Keratinocyte (primary cell): ENCODE data around the gene ATP12A. TPM values are rescaled to one million over a fixed set of nuclear protein-coding genes. Genes with fewer than 3 reads are reported as not detected.
A peak's percentile ranks its signal among the peaks of the same experiment; 100 is the strongest.

Experiments
- DNase-seq: peaks from one replicate; pipeline ENCODE4 v3.0.0-alpha.2; 2011; ENCODE audit warnings: low read depth, missing footprints, low spot score
- FAIRE-seq: peaks from 2 replicates; lab custom pipeline; 2011; peaks lifted over from hg19 to GRCh38; lab: Jason Lieb, UNC
- H2AFZ ChIP-seq: 2 replicates; pipeline ENCODE4 v1.6.0; 2012; ENCODE audit warnings: low read length, control low read depth, inconsistent platforms; ENCODE audit not compliant: control insufficient read depth
- H3K27ac ChIP-seq: 2 replicates; pipeline ENCODE4 v1.5.1; 2011; ENCODE audit warnings: low read length; ENCODE audit not compliant: control insufficient read depth, insufficient read depth
- H3K27me3 ChIP-seq: 3 replicates; pipeline ENCODE4 v1.6.0; 2011; ENCODE audit warnings: low read length; ENCODE audit not compliant: control insufficient read depth, insufficient read depth; ENCODE audit errors: extremely low read depth
- H3K36me3 ChIP-seq, 2 experiments: 2 replicates in 1 of 2; 3 replicates in 1 of 2; pipeline ENCODE4 v1.5.1; 2011; ENCODE audit warnings: low read length in 2 of 2, mild to moderate bottlenecking in 1 of 2; ENCODE audit not compliant: control insufficient read depth in 2 of 2, insufficient read depth in 2 of 2; ENCODE audit errors: extremely low read depth in 1 of 2
- H3K4me1 ChIP-seq: 3 replicates; pipeline ENCODE4 v1.5.1; 2011; ENCODE audit warnings: low read length; ENCODE audit not compliant: control insufficient read depth, insufficient read depth; ENCODE audit errors: extremely low read depth
- H3K4me2 ChIP-seq: 3 replicates; pipeline ENCODE4 v1.6.0; 2011; ENCODE audit warnings: low read depth, low read length; ENCODE audit not compliant: control insufficient read depth, insufficient read depth; ENCODE audit errors: extremely low read depth
- H3K4me3 ChIP-seq, 3 experiments: fragments of 200-600 bp in 1 of 3; sonication (generic) in 1 of 3; 2 replicates in 2 of 3; 3 replicates in 1 of 3; pipeline ENCODE4 v1.5.1; 2011 to 2016; ENCODE audit warnings: low read length in 3 of 3, mild to moderate bottlenecking in 3 of 3, control low read depth in 2 of 3, inconsistent platforms in 1 of 3, low read depth in 1 of 3, mixed read lengths in 1 of 3, mixed run types in 1 of 3, moderate library complexity in 1 of 3; ENCODE audit not compliant: control insufficient read depth in 2 of 3, insufficient read depth in 2 of 3; ENCODE audit errors: extremely low read depth in 1 of 3
- H3K79me2 ChIP-seq: 2 replicates; pipeline ENCODE4 v1.6.0; 2012; ENCODE audit warnings: low read length; ENCODE audit not compliant: control insufficient read depth, insufficient read depth
- H3K9ac ChIP-seq: 3 replicates; pipeline ENCODE4 v1.6.0; 2011; ENCODE audit warnings: low read length; ENCODE audit not compliant: control insufficient read depth, insufficient read depth; ENCODE audit errors: extremely low read depth
- H3K9me1 ChIP-seq: 3 replicates; pipeline ENCODE4 v1.6.0; 2011; ENCODE audit warnings: low read length; ENCODE audit not compliant: control insufficient read depth, insufficient read depth; ENCODE audit errors: extremely low read depth
- H3K9me3 ChIP-seq: 2 replicates; pipeline ENCODE4 v1.5.1; 2012; ENCODE audit warnings: low read depth, low read length; ENCODE audit not compliant: control insufficient read depth
- H4K20me1 ChIP-seq: 3 replicates; pipeline ENCODE4 v1.6.0; 2011; ENCODE audit warnings: low read length; ENCODE audit not compliant: control insufficient read depth, insufficient read depth; ENCODE audit errors: extremely low read depth
- CTCF ChIP-seq, 3 experiments: IDR thresholded peaks in 1 of 3; conservative IDR thresholded peaks in 1 of 3; optimal IDR thresholded peaks in 1 of 3; 2 replicates in 2 of 3; 3 replicates in 1 of 3; pipeline versions ENCODE3 to v1.5.1; 2011; ENCODE audit warnings: low read length in 3 of 3, mild to moderate bottlenecking in 3 of 3, moderate library complexity in 2 of 3, control low read depth in 1 of 3, inconsistent platforms in 1 of 3; ENCODE audit not compliant: insufficient read depth in 2 of 3; ENCODE audit errors: extremely low read depth in 1 of 3
- EZH2 ChIP-seq: IDR thresholded peaks from one replicate; pipeline ENCODE4 v1.6.1; 2012; ENCODE audit warnings: inconsistent platforms, mild to moderate bottlenecking, low read length, moderate library complexity
- dilution Hi-C: fragments of 300-500 bp; cut with MboI; formaldehyde crosslinking; loops from one replicate; pipeline ENCODE4 v1.7.0; 2020; ENCODE audit warnings: low sequenced_read_pairs; ENCODE audit not compliant: extremely low pct_ligation_motif_present
- polyA minus RNA-seq, 3 experiments: library from RNA; depleted of rRNA, polyadenylated mRNA; stranded (reverse); fragments of >200 nt; gene quantifications; 1 replicate in 1 of 3; 2 replicates in 1 of 3; 3 replicates in 1 of 3; pipeline ENCODE4 v1.2.3, GENCODE V29; 2011
- polyA plus RNA-seq, 5 experiments: library from polyadenylated mRNA; depleted of rRNA in 3 of 5; stranded (reverse) in 3 of 5; stranded (forward) in 1 of 5; unstranded in 1 of 5; fragments of >200 nt; gene quantifications; 1 replicate in 1 of 5; 2 replicates in 3 of 5; 3 replicates in 1 of 5; pipeline versions ENCODE4 v1.2.1 to v1.2.3, GENCODE V29; 2011 to 2012; ENCODE audit warnings: missing spikeins in 2 of 5, low read depth in 1 of 5, low replicate concordance in 1 of 5

The ATP12A gene
- polyA plus RNA-seq (0.42 to 1.5 TPM (median 0.79 TPM) in 3 replicates), polyA minus RNA-seq (0.69 to 3.6 TPM (median 2.3 TPM) in 3 replicates)
- 41.0 TPM for polyA plus RNA-seq (2011; ENCODE audit: low read depth)
- 0.29 and 0.74 TPM in 2 replicates for polyA plus RNA-seq (2011; cell fraction: cytosol; rRNA removed)
- 1.9 and 4.7 TPM in 2 replicates for polyA plus RNA-seq (2011; cell fraction: nucleus; rRNA removed)
- polyA plus RNA-seq (2012; ENCODE audit: low replicate concordance) = 1.1 and 57.8 TPM in 2 replicates
- not detected for polyA minus RNA-seq (2011; cell fraction: cytosol; rRNA and poly(A)+ RNA removed)
- 3.0 and 5.1 TPM in 2 replicates for polyA minus RNA-seq (2011; cell fraction: nucleus; rRNA and poly(A)+ RNA removed)

- H3K27me3 ChIP-seq = peaks cover 3% of the 10 kb centered on the region
- peak within 1 kb of the TSS; percentile 50 for H3K9ac ChIP-seq
- no peaks in the 10 kb centered on the region for H3K36me3 ChIP-seq
- no peaks in the 10 kb centered on the region for H4K20me1 ChIP-seq
- no peaks in the 10 kb centered on the region for H3K9me3 ChIP-seq
- peak within 1 kb of the TSS; percentile 77 for H2AFZ ChIP-seq
- DNase-seq (no peak), FAIRE-seq (no peak)
- H3K4me2 ChIP-seq = peak within 1 kb of the TSS; percentile 78
- no peaks in the 10 kb centered on the region for H3K9me1 ChIP-seq
- H3K4me3 ChIP-seq = peak within 1 kb of the TSS; percentile 43 to 68 (median 57)
- no peak within 1 kb of the TSS for H3K27ac ChIP-seq
- H3K4me1 ChIP-seq = peaks cover 19% of the 10 kb centered on the region
- dilution Hi-C loops = no loop called here
- H3K79me2 ChIP-seq = no peaks in the 10 kb centered on the region
- TF ChIP-seq CTCF (optimal IDR thresholded peaks at IDR 0.05 in 1 of 3, IDR thresholded peaks at IDR 0.05 in 1 of 3, conservative IDR thresholded peaks at IDR 0.05 in 1 of 3; ENCODE audit: extremely low read depth in 1 of 3, insufficient read depth in 2 of 3, low read length in 3 of 3) = peak in 1 of 3 experiments; percentile 17
- TF ChIP-seq EZH2 = no peak
These were observed at the start of gene ATP12A for GRCh38 chr13:24680258-24680920. Gene ATP12A, plus strand, starts transcription at chr13:24680408. Its CDS starts 336 bp downstream, at chr13:24680744.

- Histone ChIP-seq H3K9ac (no peak overlapping the region), H3K9me1 (peaks cover 2% of the 10 kb centered on the region), H3K4me1 (peaks cover 19% of the 10 kb centered on the region), H3K27ac (peak overlapping the region; percentile 14), H3K36me3 (no peaks in the 10 kb centered on the region), H2AFZ (peak overlapping the region; percentile 33), H3K27me3 (no peaks in the 10 kb centered on the region), H3K4me3 (no peak overlapping the region), H3K4me2 (peak overlapping the region; percentile 14), H4K20me1 (no peaks in the 10 kb centered on the region), H3K9me3 (no peaks in the 10 kb centered on the region), H3K79me2 (no peaks in the 10 kb centered on the region)
- no peak for TF ChIP-seq CTCF (optimal IDR thresholded peaks at IDR 0.05 in 1 of 3, IDR thresholded peaks at IDR 0.05 in 1 of 3, conservative IDR thresholded peaks at IDR 0.05 in 1 of 3; ENCODE audit: extremely low read depth in 1 of 3, insufficient read depth in 2 of 3, low read length in 3 of 3)
- no peak for TF ChIP-seq EZH2
- FAIRE-seq = peak; percentile 76
- dilution Hi-C loops = no loop called here
- DNase-seq = peak; percentile 11
These were observed 49.2 kb upstream of the ATP12A start for GRCh38 chr13:24630851-24631620.
